IPS-11a (cell line): ENCODE data around the gene GDAP1L1.

Experiments used
- H3K4me3 ChIP-seq: one replicate; pipeline ENCODE4 v1.5.1; 2013; ENCODE audit warnings: low read depth, low read length, control low read depth

The GDAP1L1 gene

GRCh38 chr20:44251284-44251683, 4.2 kb downstream of the GDAP1L1 start:
- no peak overlapping the region for H3K4me3 ChIP-seq

GRCh38 chr20:44253528-44253927, 6.4 kb downstream of the GDAP1L1 start:
- no peak overlapping the region for H3K4me3 ChIP-seq

GRCh38 chr20:44254073-44254472, 7.0 kb downstream of the GDAP1L1 start:
- H3K4me3 ChIP-seq = no peak overlapping the region

- no peak overlapping the region for H3K4me3 ChIP-seq
These were observed 8.8 kb downstream of the GDAP1L1 start for GRCh38 chr20:44255942-44256341.

- H3K4me3 ChIP-seq = no peak overlapping the region
These were observed 9.9 kb downstream of the GDAP1L1 start for GRCh38 chr20:44256961-44257360.

- no peak overlapping the region for H3K4me3 ChIP-seq
These were observed 11.2 kb downstream of the GDAP1L1 start for GRCh38 chr20:44258226-44258890.

- H3K4me3 ChIP-seq = no peak overlapping the region
These were observed 17.2 kb downstream of the GDAP1L1 start for GRCh38 chr20:44264287-44264686.

- no peak overlapping the region for H3K4me3 ChIP-seq
These were observed 21.7 kb downstream of the GDAP1L1 start for GRCh38 chr20:44268802-44269201.

- H3K4me3 ChIP-seq = no peak overlapping the region
These were observed 25.0 kb downstream of the GDAP1L1 start for GRCh38 chr20:44271915-44272663.

GRCh38 chr20:44273231-44274215, 26.4 kb downstream of the GDAP1L1 start:
- H3K4me3 ChIP-seq = no peak overlapping the region

GRCh38 chr20:44274303-44275017, 27.4 kb downstream of the GDAP1L1 start:
- H3K4me3 ChIP-seq = no peak overlapping the region

GRCh38 chr20:44279228-44279627, 32.1 kb downstream of the GDAP1L1 start:
- H3K4me3 ChIP-seq = no peak overlapping the region

- H3K4me3 ChIP-seq = no peak overlapping the region
These were observed 33.3 kb downstream of the GDAP1L1 start for GRCh38 chr20:44280387-44280786.

- H3K4me3 ChIP-seq = no peak overlapping the region
These were observed 35.1 kb downstream of the GDAP1L1 start for GRCh38 chr20:44282192-44282591.

GRCh38 chr20:44284032-44284431, 36.9 kb downstream of the GDAP1L1 start:
- H3K4me3 ChIP-seq = no peak overlapping the region

- H3K4me3 ChIP-seq = no peak overlapping the region
These were observed 40.4 kb downstream of the GDAP1L1 start for GRCh38 chr20:44287272-44288097.

- H3K4me3 ChIP-seq = no peak overlapping the region
These were observed 41.1 kb downstream of the GDAP1L1 start for GRCh38 chr20:44288252-44288651.

GRCh38 chr20:44291754-44292153, 44.6 kb downstream of the GDAP1L1 start:
- no peak overlapping the region for H3K4me3 ChIP-seq

GRCh38 chr20:44296011-44296410, 48.9 kb downstream of the GDAP1L1 start:
- no peak overlapping the region for H3K4me3 ChIP-seq

- no peak overlapping the region for H3K4me3 ChIP-seq
These were observed 50.6 kb downstream of the GDAP1L1 start for GRCh38 chr20:44297721-44298120.
